Keratinocyte (primary cell): ENCODE data around the gene USP9X. TPM values are rescaled to one million over a fixed set of nuclear protein-coding genes. Genes with fewer than 3 reads are reported as not detected.

Source experiments
- DNase-seq: peaks from one replicate; pipeline ENCODE4 v3.0.0-alpha.2; 2011; ENCODE audit warnings: low read depth, missing footprints, low spot score
- FAIRE-seq: peaks from 2 replicates; lab custom pipeline; 2011; peaks lifted over from hg19 to GRCh38; lab: Jason Lieb, UNC
- H2AFZ ChIP-seq: 2 replicates; pipeline ENCODE4 v1.6.0; 2012; ENCODE audit warnings: low read length, control low read depth, inconsistent platforms; ENCODE audit not compliant: control insufficient read depth
- H3K27ac ChIP-seq: 2 replicates; pipeline ENCODE4 v1.5.1; 2011; ENCODE audit warnings: low read length; ENCODE audit not compliant: control insufficient read depth, insufficient read depth
- H3K27me3 ChIP-seq: 3 replicates; pipeline ENCODE4 v1.6.0; 2011; ENCODE audit warnings: low read length; ENCODE audit not compliant: control insufficient read depth, insufficient read depth; ENCODE audit errors: extremely low read depth
- H3K36me3 ChIP-seq, 2 experiments: 2 replicates in 1 of 2; 3 replicates in 1 of 2; pipeline ENCODE4 v1.5.1; 2011; ENCODE audit warnings: low read length in 2 of 2, mild to moderate bottlenecking in 1 of 2; ENCODE audit not compliant: control insufficient read depth in 2 of 2, insufficient read depth in 2 of 2; ENCODE audit errors: extremely low read depth in 1 of 2
- H3K4me1 ChIP-seq: 3 replicates; pipeline ENCODE4 v1.5.1; 2011; ENCODE audit warnings: low read length; ENCODE audit not compliant: control insufficient read depth, insufficient read depth; ENCODE audit errors: extremely low read depth
- H3K4me2 ChIP-seq: 3 replicates; pipeline ENCODE4 v1.6.0; 2011; ENCODE audit warnings: low read depth, low read length; ENCODE audit not compliant: control insufficient read depth, insufficient read depth; ENCODE audit errors: extremely low read depth
- H3K4me3 ChIP-seq, 3 experiments: fragments of 200-600 bp in 1 of 3; sonication (generic) in 1 of 3; 2 replicates in 2 of 3; 3 replicates in 1 of 3; pipeline ENCODE4 v1.5.1; 2011 to 2016; ENCODE audit warnings: low read length in 3 of 3, mild to moderate bottlenecking in 3 of 3, control low read depth in 2 of 3, inconsistent platforms in 1 of 3, low read depth in 1 of 3, mixed read lengths in 1 of 3, mixed run types in 1 of 3, moderate library complexity in 1 of 3; ENCODE audit not compliant: control insufficient read depth in 2 of 3, insufficient read depth in 2 of 3; ENCODE audit errors: extremely low read depth in 1 of 3
- H3K79me2 ChIP-seq: 2 replicates; pipeline ENCODE4 v1.6.0; 2012; ENCODE audit warnings: low read length; ENCODE audit not compliant: control insufficient read depth, insufficient read depth
- H3K9ac ChIP-seq: 3 replicates; pipeline ENCODE4 v1.6.0; 2011; ENCODE audit warnings: low read length; ENCODE audit not compliant: control insufficient read depth, insufficient read depth; ENCODE audit errors: extremely low read depth
- H3K9me1 ChIP-seq: 3 replicates; pipeline ENCODE4 v1.6.0; 2011; ENCODE audit warnings: low read length; ENCODE audit not compliant: control insufficient read depth, insufficient read depth; ENCODE audit errors: extremely low read depth
- H3K9me3 ChIP-seq: 2 replicates; pipeline ENCODE4 v1.5.1; 2012; ENCODE audit warnings: low read depth, low read length; ENCODE audit not compliant: control insufficient read depth
- H4K20me1 ChIP-seq: 3 replicates; pipeline ENCODE4 v1.6.0; 2011; ENCODE audit warnings: low read length; ENCODE audit not compliant: control insufficient read depth, insufficient read depth; ENCODE audit errors: extremely low read depth
- EZH2 ChIP-seq: IDR thresholded peaks from one replicate; pipeline ENCODE4 v1.6.1; 2012; ENCODE audit warnings: inconsistent platforms, mild to moderate bottlenecking, low read length, moderate library complexity
- dilution Hi-C: fragments of 300-500 bp; cut with MboI; formaldehyde crosslinking; loops from one replicate; pipeline ENCODE4 v1.7.0; 2020; ENCODE audit warnings: low sequenced_read_pairs; ENCODE audit not compliant: extremely low pct_ligation_motif_present
- polyA plus RNA-seq, 5 experiments: library from polyadenylated mRNA; depleted of rRNA in 3 of 5; stranded (reverse) in 3 of 5; stranded (forward) in 1 of 5; unstranded in 1 of 5; fragments of >200 nt; gene quantifications; 1 replicate in 1 of 5; 2 replicates in 3 of 5; 3 replicates in 1 of 5; pipeline versions ENCODE4 v1.2.1 to v1.2.3, GENCODE V29; 2011 to 2012; ENCODE audit warnings: missing spikeins in 2 of 5, low read depth in 1 of 5, low replicate concordance in 1 of 5
- TF ChIP-seq, protein P1 (sequence below), 3 experiments: IDR thresholded peaks in 1 of 3; conservative IDR thresholded peaks in 1 of 3; optimal IDR thresholded peaks in 1 of 3; 2 replicates in 2 of 3; 3 replicates in 1 of 3; pipeline versions ENCODE3 to v1.5.1; 2011; ENCODE audit warnings: low read length in 3 of 3, mild to moderate bottlenecking in 3 of 3, moderate library complexity in 2 of 3, control low read depth in 1 of 3, inconsistent platforms in 1 of 3; ENCODE audit not compliant: insufficient read depth in 2 of 3; ENCODE audit errors: extremely low read depth in 1 of 3

Gene USP9X
- polyA plus RNA-seq, 1 donor (not counting 4 experiments of a cell fraction or from before 2014, with no cell fraction given), result 44.8 TPM

GRCh38 chrX:41131766-41132165, 46.5 kb downstream of the USP9X start:
- H3K4me3 ChIP-seq, result no peak overlapping the region
- DNase-seq, result no peak
- H4K20me1 ChIP-seq, result peaks cover 6% of the 10 kb centered on the region
- peaks cover 3 to 10% of the 10 kb centered on the region in 2 experiments for H3K36me3 ChIP-seq
- H3K4me1 ChIP-seq, result no peaks in the 10 kb centered on the region
- TF ChIP-seq, protein P1, sequence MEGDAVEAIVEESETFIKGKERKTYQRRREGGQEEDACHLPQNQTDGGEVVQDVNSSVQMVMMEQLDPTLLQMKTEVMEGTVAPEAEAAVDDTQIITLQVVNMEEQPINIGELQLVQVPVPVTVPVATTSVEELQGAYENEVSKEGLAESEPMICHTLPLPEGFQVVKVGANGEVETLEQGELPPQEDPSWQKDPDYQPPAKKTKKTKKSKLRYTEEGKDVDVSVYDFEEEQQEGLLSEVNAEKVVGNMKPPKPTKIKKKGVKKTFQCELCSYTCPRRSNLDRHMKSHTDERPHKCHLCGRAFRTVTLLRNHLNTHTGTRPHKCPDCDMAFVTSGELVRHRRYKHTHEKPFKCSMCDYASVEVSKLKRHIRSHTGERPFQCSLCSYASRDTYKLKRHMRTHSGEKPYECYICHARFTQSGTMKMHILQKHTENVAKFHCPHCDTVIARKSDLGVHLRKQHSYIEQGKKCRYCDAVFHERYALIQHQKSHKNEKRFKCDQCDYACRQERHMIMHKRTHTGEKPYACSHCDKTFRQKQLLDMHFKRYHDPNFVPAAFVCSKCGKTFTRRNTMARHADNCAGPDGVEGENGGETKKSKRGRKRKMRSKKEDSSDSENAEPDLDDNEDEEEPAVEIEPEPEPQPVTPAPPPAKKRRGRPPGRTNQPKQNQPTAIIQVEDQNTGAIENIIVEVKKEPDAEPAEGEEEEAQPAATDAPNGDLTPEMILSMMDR (optimal IDR thresholded peaks at IDR 0.05 in 1 of 3, IDR thresholded peaks at IDR 0.05 in 1 of 3, conservative IDR thresholded peaks at IDR 0.05 in 1 of 3; ENCODE audit: extremely low read depth in 1 of 3, insufficient read depth in 2 of 3, low read length in 3 of 3), result no peak
- no peak for TF ChIP-seq EZH2
- no peaks in the 10 kb centered on the region for H3K27me3 ChIP-seq
- H3K9me1 ChIP-seq, result no peaks in the 10 kb centered on the region
- H3K79me2 ChIP-seq, result peaks cover 21% of the 10 kb centered on the region
- H3K9ac ChIP-seq, result no peak overlapping the region
- no peak overlapping the region for H2AFZ ChIP-seq
- H3K9me3 ChIP-seq, result no peaks in the 10 kb centered on the region
- dilution Hi-C loops, result no loop called here
- FAIRE-seq, result no peak
- H3K4me2 ChIP-seq, result no peak overlapping the region
- H3K27ac ChIP-seq, result no peak overlapping the region

DNA sequence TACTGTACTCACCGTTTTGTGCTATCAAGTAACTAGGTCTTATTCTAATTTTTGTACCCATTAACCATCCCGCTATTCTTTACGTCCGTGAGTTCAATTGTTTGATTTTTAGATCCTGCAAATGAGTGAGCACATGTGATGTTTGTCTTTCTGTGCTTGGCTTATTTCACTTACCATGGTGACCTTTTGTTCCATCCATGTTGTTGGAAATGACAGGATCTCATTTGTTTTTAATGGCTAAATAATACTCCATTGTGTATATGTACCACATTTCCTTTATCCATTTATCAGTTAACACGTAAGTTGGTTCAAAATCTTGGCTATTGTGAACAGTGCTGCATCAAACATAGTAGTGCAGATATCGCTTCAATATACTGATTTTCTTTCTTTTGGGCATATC, 48.3 kb downstream of the USP9X start:
- H2AFZ ChIP-seq, result no peak overlapping the region
- H3K27me3 ChIP-seq, result no peaks in the 10 kb centered on the region
- no peak for DNase-seq
- no peaks in the 10 kb centered on the region for H3K9me1 ChIP-seq
- H4K20me1 ChIP-seq, result no peaks in the 10 kb centered on the region
- peaks cover 3 to 10% of the 10 kb centered on the region in 2 experiments for H3K36me3 ChIP-seq
- TF ChIP-seq EZH2, result no peak
- TF ChIP-seq, protein P1 (optimal IDR thresholded peaks at IDR 0.05 in 1 of 3, IDR thresholded peaks at IDR 0.05 in 1 of 3, conservative IDR thresholded peaks at IDR 0.05 in 1 of 3; ENCODE audit: extremely low read depth in 1 of 3, insufficient read depth in 2 of 3, low read length in 3 of 3), result no peak
- no peak overlapping the region for H3K9ac ChIP-seq
- no peaks in the 10 kb centered on the region for H3K9me3 ChIP-seq
- peak; percentile 36 for FAIRE-seq
- dilution Hi-C loops, result no loop called here
- H3K4me1 ChIP-seq, result no peaks in the 10 kb centered on the region
- H3K4me3 ChIP-seq, result no peak overlapping the region
- H3K27ac ChIP-seq, result no peak overlapping the region
- H3K4me2 ChIP-seq, result no peak overlapping the region
- H3K79me2 ChIP-seq, result peaks cover 9% of the 10 kb centered on the region
